Renal cortex interstitium (tissue), 11 donors: ENCODE measurements around the gene TGFB2. TPM values are rescaled to one million over a fixed set of nuclear protein-coding genes. Genes with fewer than 3 reads are reported as not detected.

Source experiments
- DNase-seq, 11 donors: peaks; one replicate each; pipeline ENCODE4 v3.0.0-alpha.2; 2013; ENCODE audit warnings: low read depth in 9 of 11, low spot score in 4 of 11; ENCODE audit errors: extremely low read depth in 1 of 11
- polyA plus RNA-seq, 3 donors: library from polyadenylated mRNA; unstranded; fragments of 120-200 nt; gene quantifications; one replicate each; pipeline ENCODE4 v1.2.1, GENCODE V29; 2013; ENCODE audit not compliant: insufficient read length in 3 of 3

TGFB2 gene
- polyA plus RNA-seq, 3 donors: 13.9 to 15.5 (median 14.2) TPM

- no peak for DNase-seq
These were observed 22.4 kb upstream of the TGFB2 start for GRCh38 chr1:218322762-218323161.

- DNase-seq: no peak
These were observed 21.4 kb upstream of the TGFB2 start for GRCh38 chr1:218323568-218324225.

- DNase-seq: no peak
These were observed 20.9 kb upstream of the TGFB2 start for GRCh38 chr1:218324226-218324580.

GRCh38 chr1:218328769-218329168 is 16.4 kb upstream of the TGFB2 start:
- no peak for DNase-seq

GRCh38 chr1:218330043-218330623 is 15.0 kb upstream of the TGFB2 start:
- DNase-seq: peak in 1 of 11 donors; percentile 22

- no peak for DNase-seq
These were observed 12.7 kb upstream of the TGFB2 start for GRCh38 chr1:218332416-218332815.

- DNase-seq: no peak
These were observed 8.8 kb upstream of the TGFB2 start for GRCh38 chr1:218336328-218336727.

- DNase-seq: no peak
These were observed 5.8 kb upstream of the TGFB2 start for GRCh38 chr1:218339267-218339831.

GRCh38 chr1:218341325-218341724 is 3.8 kb upstream of the TGFB2 start:
- DNase-seq: no peak

GRCh38 chr1:218342091-218342490 is 3.0 kb upstream of the TGFB2 start:
- no peak for DNase-seq

- DNase-seq: peak in 1 of 11 donors; percentile 63
These were observed 696 bp downstream of the TGFB2 start for GRCh38 chr1:218345673-218346390.

GRCh38 chr1:218346391-218347204 is 1.5 kb downstream of the TGFB2 start:
- no peak for DNase-seq

GRCh38 chr1:218347336-218347722 is 2.2 kb downstream of the TGFB2 start:
- no peak for DNase-seq

- no peak for DNase-seq
These were observed 2.8 kb downstream of the TGFB2 start for GRCh38 chr1:218347723-218348627.

GRCh38 chr1:218348628-218349071 is 3.5 kb downstream of the TGFB2 start:
- no peak for DNase-seq

- no peak for DNase-seq
These were observed 4.4 kb downstream of the TGFB2 start for GRCh38 chr1:218349348-218350034.

- DNase-seq: no peak
These were observed 4.9 kb downstream of the TGFB2 start for GRCh38 chr1:218350035-218350525.
